ENCODE measurements around the gene POLR3E. TPM values are rescaled to one million over a fixed set of nuclear protein-coding genes. Genes with fewer than 3 reads are reported as not detected.

The POLR3E gene
- total RNA-seq, 1 donor from 2014 or later: 19.5 TPM

DNA sequence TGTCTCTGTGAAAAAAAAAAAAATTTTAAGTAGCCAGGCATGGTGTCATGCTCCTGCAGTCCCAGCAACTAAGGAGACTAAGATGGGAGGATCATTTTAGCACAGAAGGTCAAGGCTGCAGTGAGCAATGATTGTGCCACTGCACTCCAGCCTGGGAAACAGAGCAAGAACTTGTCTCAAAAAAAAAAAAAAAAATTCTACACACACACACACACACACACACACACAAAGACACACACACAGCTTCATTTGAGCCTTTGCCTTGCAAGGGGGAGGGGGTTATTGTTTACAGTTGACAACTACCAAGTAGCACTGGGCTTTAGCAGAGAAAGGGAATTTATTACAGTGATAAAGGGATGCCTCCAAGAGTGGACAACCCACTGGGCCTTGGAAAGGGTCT is 4.9 kb upstream of the POLR3E start:
- Histone ChIP-seq H3K4me3 (no peak overlapping the region), H3K4me1 (no peaks in the 10 kb centered on the region), H3K36me3 (no peaks in the 10 kb centered on the region), H3K27ac (no peak overlapping the region), H3K9me3 (no peaks in the 10 kb centered on the region), H3K27me3 (no peaks in the 10 kb centered on the region)
- TF ChIP-seq, protein P1, sequence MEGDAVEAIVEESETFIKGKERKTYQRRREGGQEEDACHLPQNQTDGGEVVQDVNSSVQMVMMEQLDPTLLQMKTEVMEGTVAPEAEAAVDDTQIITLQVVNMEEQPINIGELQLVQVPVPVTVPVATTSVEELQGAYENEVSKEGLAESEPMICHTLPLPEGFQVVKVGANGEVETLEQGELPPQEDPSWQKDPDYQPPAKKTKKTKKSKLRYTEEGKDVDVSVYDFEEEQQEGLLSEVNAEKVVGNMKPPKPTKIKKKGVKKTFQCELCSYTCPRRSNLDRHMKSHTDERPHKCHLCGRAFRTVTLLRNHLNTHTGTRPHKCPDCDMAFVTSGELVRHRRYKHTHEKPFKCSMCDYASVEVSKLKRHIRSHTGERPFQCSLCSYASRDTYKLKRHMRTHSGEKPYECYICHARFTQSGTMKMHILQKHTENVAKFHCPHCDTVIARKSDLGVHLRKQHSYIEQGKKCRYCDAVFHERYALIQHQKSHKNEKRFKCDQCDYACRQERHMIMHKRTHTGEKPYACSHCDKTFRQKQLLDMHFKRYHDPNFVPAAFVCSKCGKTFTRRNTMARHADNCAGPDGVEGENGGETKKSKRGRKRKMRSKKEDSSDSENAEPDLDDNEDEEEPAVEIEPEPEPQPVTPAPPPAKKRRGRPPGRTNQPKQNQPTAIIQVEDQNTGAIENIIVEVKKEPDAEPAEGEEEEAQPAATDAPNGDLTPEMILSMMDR (IDR thresholded peaks at IDR 0.05): no peak
- intact Hi-C loops (cut with DNase I): loop anchor here (10.0 kb wide), 1 partner anchor 218 kb away; no protein-coding TSS in a partner anchor
- no peak for DNase-seq (ENCODE audit: low spot score in 2 of 2)

DNA sequence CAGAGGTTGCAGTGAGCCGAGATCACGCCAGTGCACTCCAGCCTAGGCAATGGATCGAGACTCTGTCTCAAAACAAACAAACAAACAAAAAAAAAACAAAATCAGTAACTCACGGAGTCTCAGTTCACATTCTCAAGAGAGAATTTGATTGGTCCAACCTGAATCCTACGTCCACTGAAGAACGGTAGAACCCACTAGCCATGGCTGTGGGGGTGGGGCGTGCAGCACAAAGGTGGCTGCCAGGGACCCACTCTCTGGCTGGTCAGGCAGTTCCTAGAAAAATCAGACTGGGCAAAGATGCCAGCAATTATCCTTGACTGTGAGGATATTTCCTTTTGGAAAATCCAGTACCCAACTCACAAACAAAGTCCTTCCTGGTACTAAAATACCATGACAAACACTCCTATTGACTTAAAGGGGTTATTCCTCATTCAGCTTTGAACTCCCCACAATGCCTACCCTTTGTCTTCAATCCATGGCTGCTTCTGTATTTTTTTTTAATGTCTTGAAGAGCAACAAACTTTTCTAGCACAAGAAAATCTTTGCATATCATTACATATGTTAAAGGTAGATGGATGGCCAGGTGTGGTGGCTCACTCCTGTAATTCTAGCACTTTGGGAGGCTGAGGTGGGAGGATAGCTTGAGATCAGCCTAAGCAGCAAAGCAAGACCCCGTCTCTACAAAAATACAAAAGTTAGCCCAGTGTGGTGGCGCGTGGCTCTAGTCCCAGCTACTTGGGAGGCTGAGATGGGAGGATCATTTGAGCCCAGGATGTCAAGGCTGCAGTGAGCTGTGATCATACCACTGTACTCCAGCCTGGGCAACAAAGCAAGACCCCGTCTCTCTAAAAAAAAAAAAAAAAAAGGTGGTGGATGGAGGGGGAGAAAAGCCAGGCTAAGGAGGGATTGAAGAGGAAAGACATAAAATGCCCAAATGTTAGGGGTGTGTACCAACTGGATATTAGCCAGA is 3.8 kb upstream of the POLR3E start:
- TF ChIP-seq, protein P1 (IDR thresholded peaks at IDR 0.05): no peak
- no peak overlapping the region for H3K27ac ChIP-seq
- H3K4me3 ChIP-seq: no peak overlapping the region
- intact Hi-C loops (cut with DNase I): loop anchor here (10.0 kb wide), 1 partner anchor 219 kb away; no protein-coding TSS in a partner anchor
- no peak for DNase-seq (ENCODE audit: low spot score in 2 of 2)
- H3K9me3 ChIP-seq: no peaks in the 10 kb centered on the region
- no peaks in the 10 kb centered on the region for H3K27me3 ChIP-seq
- H3K36me3 ChIP-seq: no peaks in the 10 kb centered on the region
- no peaks in the 10 kb centered on the region for H3K4me1 ChIP-seq

DNA sequence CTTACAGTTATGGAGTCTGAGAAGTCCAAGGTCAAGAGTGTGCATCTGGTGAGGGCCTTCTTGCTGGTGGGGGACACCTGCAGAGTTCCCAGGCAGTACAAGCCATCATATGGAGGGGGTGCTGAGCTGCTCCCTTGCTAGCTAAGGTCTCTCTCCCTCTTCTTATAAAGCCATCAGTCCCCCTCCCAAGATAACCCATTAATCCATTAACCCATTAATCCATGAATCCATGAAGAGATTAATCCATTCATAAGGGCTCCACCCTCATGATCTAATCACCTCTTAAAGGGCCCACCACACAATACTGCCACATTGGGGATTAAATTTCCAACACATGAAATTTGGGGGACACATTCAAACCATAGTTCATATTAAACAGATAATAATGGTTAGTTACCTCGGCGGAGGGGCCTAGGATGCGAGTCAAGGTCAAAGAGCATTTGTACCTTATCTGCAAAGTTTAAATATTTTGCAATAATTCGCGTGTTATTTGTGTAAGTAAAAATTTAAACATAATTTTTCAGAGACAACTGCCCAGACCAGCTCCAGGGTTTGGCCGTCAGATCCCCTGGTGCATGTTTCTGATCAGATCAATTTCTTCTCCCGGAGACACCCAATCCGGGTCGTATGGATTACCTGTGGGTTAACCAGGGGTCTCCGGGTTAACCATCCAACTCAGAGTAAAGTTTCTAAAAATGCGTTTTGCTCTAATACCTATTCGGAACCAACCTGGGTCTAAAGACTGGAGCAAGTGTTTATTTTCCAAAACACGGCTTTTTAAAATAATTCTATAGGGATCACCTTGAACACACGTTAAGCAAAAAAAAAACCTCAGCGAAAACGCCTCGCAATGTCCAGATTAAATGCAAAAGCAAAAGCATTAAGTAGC is 740 bp upstream of the POLR3E start:
- DNase-seq (ENCODE audit: low spot score in 2 of 2): no peak
- TF ChIP-seq, protein P1 (IDR thresholded peaks at IDR 0.05): no peak
- Histone ChIP-seq H3K27ac (no peak overlapping the region), H3K36me3 (no peaks in the 10 kb centered on the region), H3K4me3 (peak overlapping the region; percentile 83 to 93), H3K9me3 (no peaks in the 10 kb centered on the region), H3K27me3 (no peaks in the 10 kb centered on the region), H3K4me1 (peaks cover 3% of the 10 kb centered on the region in 2 donors)
- intact Hi-C loops (cut with DNase I): loop anchor here (5.0 to 10.0 kb wide), 4 partner anchors 76 to 344 kb away; partner anchors contain the start of genes CDR2, MOSMO and UQCRC2

DNA sequence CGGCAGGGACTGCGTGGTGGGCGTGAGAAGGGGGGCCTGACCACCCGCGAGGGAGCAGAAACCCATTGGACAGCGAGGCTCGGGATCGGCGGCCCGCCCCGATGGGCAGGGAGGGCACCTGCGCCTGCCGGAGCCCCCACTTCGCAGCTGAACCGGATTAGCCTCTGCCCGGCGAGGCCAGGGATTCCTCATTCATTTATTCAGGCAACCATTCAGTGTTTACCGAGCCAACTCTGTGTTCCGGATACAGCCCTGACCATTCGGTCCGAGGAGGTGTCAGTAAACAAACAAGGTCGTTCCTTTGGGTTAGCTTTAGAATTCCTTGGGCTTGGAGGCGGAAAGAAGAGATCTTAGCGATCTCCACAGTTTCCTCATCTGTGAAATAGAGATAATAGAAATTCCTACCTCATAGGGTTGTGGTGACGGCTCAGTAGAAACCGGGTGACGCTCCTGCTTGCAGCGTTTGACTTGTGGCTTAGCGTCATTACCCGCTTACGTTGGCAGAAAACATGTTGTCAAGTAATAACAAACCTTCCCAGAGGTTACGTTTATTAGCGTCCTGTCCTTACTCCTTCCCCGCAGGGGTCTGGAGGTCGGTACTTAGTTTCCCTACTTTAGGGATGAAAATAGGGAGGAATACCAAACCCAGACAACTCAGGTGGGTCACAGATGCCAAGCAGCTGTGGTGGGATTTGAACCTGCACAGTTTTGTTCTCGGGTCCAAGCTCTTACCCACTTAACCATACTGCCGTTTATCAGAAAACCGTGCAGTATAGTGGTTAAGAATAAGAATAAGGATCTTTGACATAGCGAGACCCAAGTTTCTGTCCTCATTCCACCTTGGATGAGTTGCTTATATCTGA is 893 bp downstream of the POLR3E start:
- Histone ChIP-seq H3K4me1 (peaks cover 3% of the 10 kb centered on the region in 2 donors), H3K9me3 (no peaks in the 10 kb centered on the region), H3K27me3 (no peaks in the 10 kb centered on the region), H3K36me3 (peaks cover 0 to 8% of the 10 kb centered on the region in 2 donors), H3K4me3 (peak overlapping the region; percentile 83 to 93), H3K27ac (peak overlapping the region; percentile 94 to 97)
- intact Hi-C loops (cut with DNase I): loop anchor here (2.0 to 10.0 kb wide), 5 partner anchors 74 to 346 kb away; partner anchors contain the start of genes CDR2, MOSMO and UQCRC2
- TF ChIP-seq, protein P1 (IDR thresholded peaks at IDR 0.05): no peak
- DNase-seq (ENCODE audit: low spot score in 2 of 2): peak; percentile 25 to 81

Data from ascending aorta (tissue), 2 donors.